H4 (cell line): Measurements from ENCODE around the gene PITPNM2. TPM values are rescaled to one million over a fixed set of nuclear protein-coding genes. Genes with fewer than 3 reads are reported as not detected.

ENCODE experiments used
- DNase-seq: peaks from one replicate; pipeline ENCODE4 v3.0.0-alpha.2; 2015; ENCODE audit warnings: low spot score
- total RNA-seq: library from RNA; depleted of rRNA; stranded (reverse); fragments of >200 nt; shearing (Covaris generic); gene quantifications from 2 replicates; pipeline ENCODE4 v1.2.3, GENCODE V29; 2014

The PITPNM2 gene
- total RNA-seq, 1 experiment from 2014 or later = 2.0 TPM

GRCh38 chr12:123143736-123144461, 7.0 kb downstream of the PITPNM2 start:
- no peak for DNase-seq

GRCh38 chr12:123142921-123143735, 7.8 kb downstream of the PITPNM2 start:
- DNase-seq = peak; percentile 31

- peak; percentile 37 for DNase-seq
Measured at GRCh38 chr12:123142518-123142840, 8.4 kb downstream of the PITPNM2 start.

GRCh38 chr12:123141615-123142517, 9.0 kb downstream of the PITPNM2 start:
- DNase-seq = peak; percentile 76

GRCh38 chr12:123140676-123141614, 9.9 kb downstream of the PITPNM2 start:
- DNase-seq = no peak

- peak; percentile 53 for DNase-seq
Measured at GRCh38 chr12:123139926-123140675, 10.8 kb downstream of the PITPNM2 start.

- DNase-seq = no peak
Measured at GRCh38 chr12:123135688-123136087, 15.2 kb downstream of the PITPNM2 start.

- DNase-seq = no peak
Measured at GRCh38 chr12:123134826-123135225, 16.1 kb downstream of the PITPNM2 start.

GRCh38 chr12:123134271-123134671, 16.6 kb downstream of the PITPNM2 start:
- no peak for DNase-seq

GRCh38 chr12:123133701-123134100, 17.2 kb downstream of the PITPNM2 start:
- no peak for DNase-seq

GRCh38 chr12:123132951-123133619, 17.8 kb downstream of the PITPNM2 start:
- DNase-seq = no peak

- DNase-seq = no peak
Measured at GRCh38 chr12:123131879-123132402, 18.9 kb downstream of the PITPNM2 start.

- no peak for DNase-seq
Measured at GRCh38 chr12:123131291-123131832, 19.5 kb downstream of the PITPNM2 start.

- no peak for DNase-seq
Measured at GRCh38 chr12:123129621-123130020, 21.3 kb downstream of the PITPNM2 start.

GRCh38 chr12:123127182-123127495, 23.8 kb downstream of the PITPNM2 start:
- DNase-seq = no peak

GRCh38 chr12:123126294-123127181, 24.4 kb downstream of the PITPNM2 start:
- peak; percentile 96 for DNase-seq

GRCh38 chr12:123122626-123123025, 28.3 kb downstream of the PITPNM2 start:
- DNase-seq = no peak

GRCh38 chr12:123121670-123122069, 29.2 kb downstream of the PITPNM2 start:
- no peak for DNase-seq
